Endothelial cell of umbilical vein (primary cell): ENCODE data around the gene CCDC73.

Experiments
- EZH2 ChIP-seq: IDR thresholded peaks from 2 replicates; pipeline ENCODE4 v1.6.1; 2012; ENCODE audit warnings: borderline replicate concordance, low read depth, mild to moderate bottlenecking, moderate library complexity, low read length, inconsistent platforms; ENCODE audit not compliant: severe bottlenecking
- POLR2AphosphoS5 ChIP-seq: IDR thresholded peaks from 2 replicates; pipeline ENCODE4 v1.6.1; 2012; ENCODE audit warnings: low read depth, mild to moderate bottlenecking, control low read depth, low read length, moderate library complexity; ENCODE audit not compliant: insufficient read depth

DNA sequence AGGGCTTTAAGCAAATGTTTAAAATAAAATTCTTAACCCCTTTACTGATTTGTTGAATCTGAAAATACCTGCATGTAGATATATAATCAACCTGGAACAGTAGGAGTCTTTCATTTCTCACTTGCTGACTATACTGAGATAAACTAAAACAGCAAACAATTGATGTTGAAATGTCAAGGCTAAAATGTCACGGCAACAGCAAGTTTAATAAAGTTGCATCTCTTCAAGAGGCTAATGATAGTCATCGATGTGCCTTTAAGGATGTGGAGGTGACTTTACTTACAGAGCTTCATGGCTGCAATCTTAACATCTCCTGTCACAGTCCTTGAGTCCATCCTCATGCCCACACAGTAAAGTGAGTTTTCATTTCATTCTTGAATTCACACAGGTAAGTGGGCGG is 31.7 kb upstream of the CCDC73 start:
- TF ChIP-seq POLR2AphosphoS5 (no peak), EZH2 (no peak)
